Liver (tissue), 9 donors: ENCODE results near the gene GRK5. TPM values are rescaled to one million over a fixed set of nuclear protein-coding genes. Genes with fewer than 3 reads are reported as not detected.
A peak's percentile ranks its signal among the peaks of the same experiment; 100 is the strongest.

Experiments used
- DNase-seq: peaks from one replicate; pipeline ENCODE4 v3.0.0-alpha.2; 2017; ENCODE audit warnings: low spot score
- H3K27ac ChIP-seq, 2 donors: one replicate each; pipeline ENCODE4 v1.7.0; 2013; ENCODE audit warnings: inconsistent platforms in 2 of 2, low read length in 2 of 2, control low read depth in 1 of 2, low read depth in 1 of 2, mild to moderate bottlenecking in 1 of 2
- H3K27me3 ChIP-seq, 4 donors: one replicate each; pipeline versions ENCODE4 v1.6.1 to v1.7.0; 2013; ENCODE audit warnings: low read length in 3 of 4, inconsistent platforms in 1 of 4, mild to moderate bottlenecking in 1 of 4, moderate library complexity in 1 of 4; ENCODE audit not compliant: control insufficient read depth in 4 of 4, insufficient read depth in 4 of 4
- H3K36me3 ChIP-seq, 4 donors: one replicate each; pipeline versions ENCODE4 v1.6.1 to v1.7.0; 2013; ENCODE audit warnings: low read length in 3 of 4, mild to moderate bottlenecking in 3 of 4, low read depth in 1 of 4, moderate library complexity in 1 of 4; ENCODE audit not compliant: control insufficient read depth in 4 of 4, insufficient read depth in 3 of 4
- H3K4me1 ChIP-seq, 4 donors: one replicate each; pipeline versions ENCODE4 v1.6.1 to v1.7.0; 2013; ENCODE audit warnings: low read length in 3 of 4, mild to moderate bottlenecking in 3 of 4, moderate library complexity in 1 of 4; ENCODE audit not compliant: control insufficient read depth in 4 of 4, insufficient read depth in 4 of 4
- H3K4me3 ChIP-seq, 3 donors: one replicate each; pipeline versions ENCODE4 v1.6.1 to v1.7.0; 2013; ENCODE audit warnings: low read length in 3 of 3, control low read depth in 1 of 3, low read depth in 1 of 3, mild to moderate bottlenecking in 1 of 3
- H3K9ac ChIP-seq, 2 donors: one replicate each; pipeline ENCODE4 v1.7.0; 2013; ENCODE audit warnings: low read length in 2 of 2, mild to moderate bottlenecking in 2 of 2, moderate library complexity in 2 of 2, control low read depth in 1 of 2, low read depth in 1 of 2
- H3K9me3 ChIP-seq, 4 donors: one replicate each; pipeline versions ENCODE4 v1.6.1 to v1.7.0; 2013; ENCODE audit warnings: low read length in 3 of 4; ENCODE audit not compliant: control insufficient read depth in 4 of 4
- EGR1 ChIP-seq, 2 donors: IDR thresholded peaks; 2 replicates each; pipeline ENCODE4 v1.6.1; 2016 to 2018; ENCODE audit warnings: antibody characterized with exemption in 2 of 2, low read depth in 2 of 2
- FOXA1 ChIP-seq: IDR thresholded peaks from 2 replicates; pipeline ENCODE4 v1.6.1; 2016; ENCODE audit warnings: antibody characterized with exemption
- FOXA2 ChIP-seq: IDR thresholded peaks from 2 replicates; pipeline ENCODE4 v1.6.1; 2016; ENCODE audit warnings: antibody characterized with exemption
- GABPA ChIP-seq, 2 donors: IDR thresholded peaks in 1 of 2; conservative IDR thresholded peaks in 1 of 2; 2 replicates each; pipeline ENCODE4 v1.6.1; 2016; ENCODE audit warnings: antibody characterized with exemption in 2 of 2, mild to moderate bottlenecking in 1 of 2, moderate library complexity in 1 of 2
- HNF4A ChIP-seq, 2 donors: conservative IDR thresholded peaks; 2 replicates each; pipeline ENCODE4 v1.6.1; 2016; ENCODE audit warnings: antibody characterized with exemption in 2 of 2, mild to moderate bottlenecking in 2 of 2
- HNF4G ChIP-seq: IDR thresholded peaks from 2 replicates; pipeline ENCODE4 v1.6.1; 2016; ENCODE audit warnings: antibody characterized with exemption
- JUND ChIP-seq, 2 donors: IDR thresholded peaks; 2 replicates each; pipeline ENCODE4 v1.6.1; 2016; ENCODE audit warnings: antibody characterized with exemption in 2 of 2
- NR2F2 ChIP-seq: IDR thresholded peaks from 2 replicates; pipeline ENCODE4 v1.6.1; 2016; ENCODE audit warnings: antibody characterized with exemption
- RAD21 ChIP-seq, 2 donors: IDR thresholded peaks; 2 replicates each; pipeline ENCODE4 v1.6.1; 2016; ENCODE audit warnings: antibody characterized with exemption in 2 of 2, mild to moderate bottlenecking in 2 of 2
- RXRA ChIP-seq, 2 donors: IDR thresholded peaks; 2 replicates each; pipeline ENCODE4 v1.6.1; 2017 to 2018; ENCODE audit warnings: antibody characterized with exemption in 2 of 2, mild to moderate bottlenecking in 1 of 2
- SP1 ChIP-seq: IDR thresholded peaks from 2 replicates; pipeline ENCODE4 v1.6.1; 2018; ENCODE audit warnings: antibody characterized with exemption, mild to moderate bottlenecking
- TAF1 ChIP-seq: conservative IDR thresholded peaks from 2 replicates; pipeline ENCODE4 v1.6.1; 2016; ENCODE audit warnings: antibody characterized with exemption, mild to moderate bottlenecking
- YY1 ChIP-seq: IDR thresholded peaks from 2 replicates; pipeline ENCODE4 v1.6.1; 2016; ENCODE audit warnings: antibody characterized with exemption, mild to moderate bottlenecking
- WGBS: extraction: QIAGEN DNeasy Blood & Tissue Kit; methylation state at CpG from one replicate; pipeline ENCODE4 v1.1.7; 2013; 5-methylcytosine and 5-hydroxymethylcytosine counted together
- polyA plus RNA-seq, 2 donors: library from polyadenylated mRNA; stranded (reverse) in 1 of 2; unstranded in 1 of 2; fragments of 200-250 nt in 1 of 2; fragments of >200 nt in 1 of 2; fragmentation: Nextera tagmentation in 1 of 2; extraction: Ambion mirVana in 1 of 2; gene quantifications; one replicate each; pipeline versions ENCODE4 v1.2.1 to v1.2.3, GENCODE V29; 2013 to 2015
- total RNA-seq, 2 donors: library from RNA; depleted of rRNA; stranded (reverse); fragments of >200 nt; gene quantifications; one replicate each; pipeline ENCODE4 v1.2.3, GENCODE V29; 2014
- TF ChIP-seq, protein P1 (sequence below): IDR thresholded peaks from 2 replicates; pipeline ENCODE4 v1.6.1; 2016; ENCODE audit warnings: antibody characterized with exemption
- TF ChIP-seq, protein P2 (sequence below): fragments of 150-350 bp; IDR thresholded peaks from 2 replicates; pipeline ENCODE4 v1.5.1; 2017; ENCODE audit warnings: improper control_type of control experiment, low read depth, low read length; ENCODE audit not compliant: missing input control
- TF ChIP-seq, protein P3 (sequence below): IDR thresholded peaks from 2 replicates; pipeline ENCODE4 v1.6.1; 2016; ENCODE audit warnings: antibody characterized with exemption, mild to moderate bottlenecking
- TF ChIP-seq, protein P4 (sequence below): IDR thresholded peaks from 2 replicates; pipeline ENCODE4 v1.6.1; 2016; ENCODE audit warnings: antibody characterized with exemption
- donor health status: healthy.
- donor health status: healthy.
- donor health status: healthy.
- donor health status: healthy.
- donor health status: healthy.

GRK5 gene
- total and polyA plus RNA-seq, 4 donors: 2.1 to 6.6 (median 5.1) TPM

DNA sequence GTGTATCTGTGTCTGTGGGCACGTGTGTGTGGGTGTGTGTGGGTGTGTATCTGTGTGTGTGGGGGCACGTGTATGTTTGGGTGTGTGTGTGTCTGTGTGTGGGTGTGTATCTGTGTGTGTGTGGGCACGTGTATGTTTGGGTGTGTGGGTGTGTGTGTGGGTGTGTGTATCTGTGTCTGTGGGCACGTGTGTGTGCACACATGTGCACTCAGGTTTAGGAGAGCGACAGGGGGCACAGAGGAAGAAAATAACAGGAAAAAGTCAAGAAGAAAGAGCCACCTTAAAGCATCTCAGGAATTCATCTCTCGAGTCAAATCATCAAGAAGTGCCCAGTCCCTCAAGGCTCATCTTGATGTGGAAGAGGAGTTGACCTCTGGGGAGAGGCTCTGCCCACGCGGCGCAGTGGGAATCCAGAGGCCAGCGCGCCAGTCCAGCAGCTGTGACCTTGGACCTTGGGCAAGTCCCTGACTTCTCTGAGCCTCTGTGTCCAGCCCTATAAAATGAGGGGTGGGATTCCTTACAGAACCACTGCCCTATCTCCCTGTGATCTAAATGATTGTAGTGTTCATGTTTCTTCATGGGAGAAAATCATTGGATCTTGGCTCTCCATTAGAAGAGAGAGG is 187.4 kb downstream of the GRK5 start:
- Histone ChIP-seq H3K4me1 (peaks cover 0 to 4% (median 0%) of the 10 kb centered on the region in 4 donors), H3K9me3 (no peaks in the 10 kb centered on the region), H3K27ac (peak overlapping the region; percentile 42 to 62), H3K27me3 (no peaks in the 10 kb centered on the region), H3K36me3 (no peaks in the 10 kb centered on the region), H3K9ac (no peak overlapping the region), H3K4me3 (no peak overlapping the region)
- TF ChIP-seq TAF1: no peak
- no peak for TF ChIP-seq YY1
- TF ChIP-seq NR2F2: peak; percentile 53
- TF ChIP-seq HNF4A (conservative IDR thresholded peaks at IDR 0.05): no peak
- DNase-seq: no peak
- WGBS: 88% methylated on average over 10 of the region's 11 CpGs

DNA sequence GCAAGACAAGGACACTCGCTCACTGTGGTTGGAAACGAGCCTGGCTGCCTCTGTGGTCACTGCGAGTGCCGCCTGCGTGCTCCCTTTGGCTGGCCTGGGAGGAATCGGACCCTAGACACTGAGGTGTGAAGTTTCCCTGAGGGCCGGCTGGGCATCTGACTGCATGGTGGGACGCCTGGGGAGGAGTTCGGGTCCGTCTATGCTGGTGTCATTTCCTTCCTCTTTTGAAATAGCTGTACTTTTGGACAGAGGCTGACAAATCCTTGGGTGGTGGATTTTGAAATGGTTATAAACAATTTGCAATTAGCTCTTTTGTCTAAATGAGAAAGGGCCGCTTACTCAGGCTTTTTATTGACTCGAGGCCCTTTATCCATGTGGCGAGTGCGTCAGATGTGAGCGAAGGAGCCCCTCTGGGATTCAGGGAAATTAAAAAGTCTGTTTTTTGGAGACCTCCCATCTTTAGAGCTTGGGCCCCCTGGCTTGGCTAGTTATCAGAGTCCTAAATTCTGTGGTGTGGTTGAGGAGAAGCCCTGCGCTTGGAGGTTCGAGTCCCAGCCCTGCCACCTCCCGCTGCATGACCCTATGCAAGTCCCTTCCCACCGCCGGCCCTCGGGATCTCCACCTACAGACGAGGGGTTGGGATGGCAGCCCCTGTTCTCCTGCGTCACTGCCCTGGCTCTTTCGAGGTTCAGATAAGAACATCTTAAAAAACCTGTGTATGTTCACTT is 188.1 kb downstream of the GRK5 start:
- no peak for TF ChIP-seq HNF4G
- WGBS: 79% methylated on average over 24 of the region's 24 CpGs
- H3K9ac ChIP-seq: no peak overlapping the region
- H3K4me3 ChIP-seq: no peak overlapping the region
- peaks cover 0 to 4% (median 0%) of the 10 kb centered on the region in 4 donors for H3K4me1 ChIP-seq
- no peaks in the 10 kb centered on the region for H3K9me3 ChIP-seq
- no peak for DNase-seq
- peak overlapping the region; percentile 55 to 62 for H3K27ac ChIP-seq
- H3K36me3 ChIP-seq: no peaks in the 10 kb centered on the region
- no peaks in the 10 kb centered on the region for H3K27me3 ChIP-seq

DNA sequence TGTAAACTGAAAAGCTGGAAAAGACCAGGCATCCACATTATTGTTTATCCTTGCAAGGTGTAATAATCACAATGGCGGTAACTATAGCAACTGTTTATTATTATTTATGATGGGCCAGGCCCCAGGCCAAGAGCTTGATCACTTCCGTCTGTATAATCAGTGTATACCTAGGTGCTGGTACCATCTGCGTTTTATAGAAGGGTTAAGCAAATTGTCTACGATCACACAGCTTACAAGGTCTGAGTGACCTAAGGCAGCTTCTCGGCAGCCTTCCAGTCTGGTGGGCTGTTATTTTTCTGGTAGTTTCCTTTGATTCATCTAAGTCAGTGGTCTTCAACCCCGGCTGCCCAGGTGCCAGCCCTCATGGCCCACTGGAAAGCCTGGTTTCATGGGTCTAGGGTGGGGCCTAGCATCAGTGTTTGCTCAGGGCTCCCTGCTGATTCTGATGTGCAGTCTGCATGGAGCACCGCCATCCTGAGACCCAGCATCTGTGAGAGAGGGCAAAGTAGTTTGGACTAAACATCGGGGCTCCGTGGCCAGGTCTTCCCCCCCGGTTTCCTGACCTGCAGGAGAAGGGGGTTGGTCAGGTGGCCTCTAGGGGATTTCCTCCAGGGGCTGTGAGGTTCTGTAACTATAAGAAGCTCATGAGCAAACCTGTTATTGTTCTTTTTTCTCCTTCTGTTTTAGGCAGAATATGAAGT is 188.8 kb downstream of the GRK5 start:
- Histone ChIP-seq H3K9ac (no peak overlapping the region), H3K27me3 (no peaks in the 10 kb centered on the region), H3K4me3 (no peak overlapping the region), H3K36me3 (no peaks in the 10 kb centered on the region), H3K27ac (peak overlapping the region; percentile 55 to 62), H3K9me3 (no peaks in the 10 kb centered on the region), H3K4me1 (peaks cover 0 to 4% (median 0%) of the 10 kb centered on the region in 4 donors)
- DNase-seq: no peak
- 84% methylated on average over 10 of the region's 10 CpGs for WGBS
- TF ChIP-seq, protein P1, sequence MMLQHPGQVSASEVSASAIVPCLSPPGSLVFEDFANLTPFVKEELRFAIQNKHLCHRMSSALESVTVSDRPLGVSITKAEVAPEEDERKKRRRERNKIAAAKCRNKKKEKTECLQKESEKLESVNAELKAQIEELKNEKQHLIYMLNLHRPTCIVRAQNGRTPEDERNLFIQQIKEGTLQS: no peak
- no peak for TF ChIP-seq FOXA1
- TF ChIP-seq EGR1 (IDR thresholded peaks at IDR 0.05; ENCODE audit: low read depth in 2 of 2): no peak
- no peak for TF ChIP-seq HNF4A (conservative IDR thresholded peaks at IDR 0.05)
- TF ChIP-seq, protein P2, sequence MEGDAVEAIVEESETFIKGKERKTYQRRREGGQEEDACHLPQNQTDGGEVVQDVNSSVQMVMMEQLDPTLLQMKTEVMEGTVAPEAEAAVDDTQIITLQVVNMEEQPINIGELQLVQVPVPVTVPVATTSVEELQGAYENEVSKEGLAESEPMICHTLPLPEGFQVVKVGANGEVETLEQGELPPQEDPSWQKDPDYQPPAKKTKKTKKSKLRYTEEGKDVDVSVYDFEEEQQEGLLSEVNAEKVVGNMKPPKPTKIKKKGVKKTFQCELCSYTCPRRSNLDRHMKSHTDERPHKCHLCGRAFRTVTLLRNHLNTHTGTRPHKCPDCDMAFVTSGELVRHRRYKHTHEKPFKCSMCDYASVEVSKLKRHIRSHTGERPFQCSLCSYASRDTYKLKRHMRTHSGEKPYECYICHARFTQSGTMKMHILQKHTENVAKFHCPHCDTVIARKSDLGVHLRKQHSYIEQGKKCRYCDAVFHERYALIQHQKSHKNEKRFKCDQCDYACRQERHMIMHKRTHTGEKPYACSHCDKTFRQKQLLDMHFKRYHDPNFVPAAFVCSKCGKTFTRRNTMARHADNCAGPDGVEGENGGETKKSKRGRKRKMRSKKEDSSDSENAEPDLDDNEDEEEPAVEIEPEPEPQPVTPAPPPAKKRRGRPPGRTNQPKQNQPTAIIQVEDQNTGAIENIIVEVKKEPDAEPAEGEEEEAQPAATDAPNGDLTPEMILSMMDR: no peak
- TF ChIP-seq, protein P3, sequence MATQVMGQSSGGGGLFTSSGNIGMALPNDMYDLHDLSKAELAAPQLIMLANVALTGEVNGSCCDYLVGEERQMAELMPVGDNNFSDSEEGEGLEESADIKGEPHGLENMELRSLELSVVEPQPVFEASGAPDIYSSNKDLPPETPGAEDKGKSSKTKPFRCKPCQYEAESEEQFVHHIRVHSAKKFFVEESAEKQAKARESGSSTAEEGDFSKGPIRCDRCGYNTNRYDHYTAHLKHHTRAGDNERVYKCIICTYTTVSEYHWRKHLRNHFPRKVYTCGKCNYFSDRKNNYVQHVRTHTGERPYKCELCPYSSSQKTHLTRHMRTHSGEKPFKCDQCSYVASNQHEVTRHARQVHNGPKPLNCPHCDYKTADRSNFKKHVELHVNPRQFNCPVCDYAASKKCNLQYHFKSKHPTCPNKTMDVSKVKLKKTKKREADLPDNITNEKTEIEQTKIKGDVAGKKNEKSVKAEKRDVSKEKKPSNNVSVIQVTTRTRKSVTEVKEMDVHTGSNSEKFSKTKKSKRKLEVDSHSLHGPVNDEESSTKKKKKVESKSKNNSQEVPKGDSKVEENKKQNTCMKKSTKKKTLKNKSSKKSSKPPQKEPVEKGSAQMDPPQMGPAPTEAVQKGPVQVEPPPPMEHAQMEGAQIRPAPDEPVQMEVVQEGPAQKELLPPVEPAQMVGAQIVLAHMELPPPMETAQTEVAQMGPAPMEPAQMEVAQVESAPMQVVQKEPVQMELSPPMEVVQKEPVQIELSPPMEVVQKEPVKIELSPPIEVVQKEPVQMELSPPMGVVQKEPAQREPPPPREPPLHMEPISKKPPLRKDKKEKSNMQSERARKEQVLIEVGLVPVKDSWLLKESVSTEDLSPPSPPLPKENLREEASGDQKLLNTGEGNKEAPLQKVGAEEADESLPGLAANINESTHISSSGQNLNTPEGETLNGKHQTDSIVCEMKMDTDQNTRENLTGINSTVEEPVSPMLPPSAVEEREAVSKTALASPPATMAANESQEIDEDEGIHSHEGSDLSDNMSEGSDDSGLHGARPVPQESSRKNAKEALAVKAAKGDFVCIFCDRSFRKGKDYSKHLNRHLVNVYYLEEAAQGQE: no peak
- TF ChIP-seq, protein P4, sequence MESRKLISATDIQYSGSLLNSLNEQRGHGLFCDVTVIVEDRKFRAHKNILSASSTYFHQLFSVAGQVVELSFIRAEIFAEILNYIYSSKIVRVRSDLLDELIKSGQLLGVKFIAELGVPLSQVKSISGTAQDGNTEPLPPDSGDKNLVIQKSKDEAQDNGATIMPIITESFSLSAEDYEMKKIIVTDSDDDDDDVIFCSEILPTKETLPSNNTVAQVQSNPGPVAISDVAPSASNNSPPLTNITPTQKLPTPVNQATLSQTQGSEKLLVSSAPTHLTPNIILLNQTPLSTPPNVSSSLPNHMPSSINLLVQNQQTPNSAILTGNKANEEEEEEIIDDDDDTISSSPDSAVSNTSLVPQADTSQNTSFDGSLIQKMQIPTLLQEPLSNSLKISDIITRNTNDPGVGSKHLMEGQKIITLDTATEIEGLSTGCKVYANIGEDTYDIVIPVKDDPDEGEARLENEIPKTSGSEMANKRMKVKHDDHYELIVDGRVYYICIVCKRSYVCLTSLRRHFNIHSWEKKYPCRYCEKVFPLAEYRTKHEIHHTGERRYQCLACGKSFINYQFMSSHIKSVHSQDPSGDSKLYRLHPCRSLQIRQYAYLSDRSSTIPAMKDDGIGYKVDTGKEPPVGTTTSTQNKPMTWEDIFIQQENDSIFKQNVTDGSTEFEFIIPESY: no peak
- TF ChIP-seq RXRA (IDR thresholded peaks at IDR 0.05): no peak
- no peak for TF ChIP-seq GABPA (IDR thresholded peaks at IDR 0.05 in 1 of 2, conservative IDR thresholded peaks at IDR 0.05 in 1 of 2)
- no peak for TF ChIP-seq NR2F2
- TF ChIP-seq FOXA2: no peak
- TF ChIP-seq RAD21 (IDR thresholded peaks at IDR 0.05): no peak
- TF ChIP-seq SP1: no peak
- TF ChIP-seq HNF4G: no peak
- no peak for TF ChIP-seq YY1
- TF ChIP-seq TAF1: no peak
- TF ChIP-seq JUND (IDR thresholded peaks at IDR 0.05): no peak
